HK-2 (cell line): Measurements from ENCODE around the gene SNAP91.
"Not testable (repeated sequence)": the region's sequence is repeated elsewhere in the genome, so short reads cannot be mapped to it uniquely, and the experiment has no call there.

ENCODE experiments used
- DNase-seq: peaks from one replicate; pipeline ENCODE4 v3.0.0-alpha.2; 2018; ENCODE audit not compliant: unreplicated experiment

The SNAP91 gene

GRCh38 chr6:83633149-83633548 is 75.8 kb downstream of the SNAP91 start:
- no peak for DNase-seq

- not testable (repeated sequence) for DNase-seq
Measured at GRCh38 chr6:83629908-83630307, 79.0 kb downstream of the SNAP91 start.

- DNase-seq: peak; percentile 5
Measured at GRCh38 chr6:83615025-83615999, 93.6 kb downstream of the SNAP91 start.

- DNase-seq: no peak
Measured at GRCh38 chr6:83613378-83613777, 95.5 kb downstream of the SNAP91 start.

GRCh38 chr6:83609248-83609647 is 99.7 kb downstream of the SNAP91 start:
- DNase-seq: no peak

GRCh38 chr6:83605517-83605916 is 103.4 kb downstream of the SNAP91 start:
- no peak for DNase-seq

- no peak for DNase-seq
Measured at GRCh38 chr6:83603551-83603950, 105.3 kb downstream of the SNAP91 start.

GRCh38 chr6:83601119-83601518 is 107.8 kb downstream of the SNAP91 start:
- no peak for DNase-seq

GRCh38 chr6:83600459-83600858 is 108.4 kb downstream of the SNAP91 start:
- no peak for DNase-seq

GRCh38 chr6:83597511-83597910 is 111.4 kb downstream of the SNAP91 start:
- no peak for DNase-seq

- DNase-seq: no peak
Measured at GRCh38 chr6:83597051-83597450, 111.8 kb downstream of the SNAP91 start.

- DNase-seq: no peak
Measured at GRCh38 chr6:83594941-83595340, 114.0 kb downstream of the SNAP91 start.

- DNase-seq: no peak
Measured at GRCh38 chr6:83593395-83593785, 115.5 kb downstream of the SNAP91 start.

- DNase-seq: no peak
Measured at GRCh38 chr6:83592770-83593394, 116.0 kb downstream of the SNAP91 start.

- no peak for DNase-seq
Measured at GRCh38 chr6:83590416-83590815, 118.5 kb downstream of the SNAP91 start.

- DNase-seq: no peak
Measured at GRCh38 chr6:83589076-83589475, 119.8 kb downstream of the SNAP91 start.

GRCh38 chr6:83578057-83578456 is 130.8 kb downstream of the SNAP91 start:
- DNase-seq: no peak

- DNase-seq: no peak
Measured at GRCh38 chr6:83574783-83575182, 134.1 kb downstream of the SNAP91 start.

- DNase-seq: not testable (repeated sequence)
Measured at GRCh38 chr6:83571663-83572185, 137.2 kb downstream of the SNAP91 start.

GRCh38 chr6:83558975-83559374 is 149.9 kb downstream of the SNAP91 start:
- no peak for DNase-seq

GRCh38 chr6:83556871-83557270 is 152.0 kb downstream of the SNAP91 start:
- DNase-seq: no peak

GRCh38 chr6:83551748-83552147 is 157.2 kb downstream of the SNAP91 start:
- DNase-seq: not testable (repeated sequence)

- DNase-seq: not testable (repeated sequence)
Measured at GRCh38 chr6:83550482-83550881, 158.4 kb downstream of the SNAP91 start.
